Right renal cortex interstitium (tissue), 3 donors: ENCODE measurements around the gene IPP. TPM values are rescaled to one million over a fixed set of nuclear protein-coding genes. Genes with fewer than 3 reads are reported as not detected.
"Not testable (repeated sequence)": the region's sequence is repeated elsewhere in the genome, so short reads cannot be mapped to it uniquely, and the experiment has no call there.

ENCODE experiments used
- DNase-seq, 3 donors: peaks; one replicate each; pipeline ENCODE4 v3.0.0-alpha.2; 2013; ENCODE audit warnings: low read depth in 3 of 3, low spot score in 2 of 3
- polyA plus RNA-seq, 3 donors: library from polyadenylated mRNA; unstranded; fragments of 120-200 nt; gene quantifications; one replicate each; pipeline ENCODE4 v1.2.1, GENCODE V29; 2013; ENCODE audit not compliant: insufficient read length in 3 of 3

IPP gene
- polyA plus RNA-seq, 3 donors, result 27.2 to 30.2 (median 29.8) TPM

- no peak for DNase-seq
These were observed 3.5 kb downstream of the IPP start for GRCh38 chr1:45746922-45747321.

- not testable (repeated sequence) for DNase-seq
These were observed 10.8 kb downstream of the IPP start for GRCh38 chr1:45739641-45740156.

- DNase-seq, result no peak
These were observed 11.3 kb downstream of the IPP start for GRCh38 chr1:45739137-45739536.

- DNase-seq, result no peak
These were observed 19.6 kb downstream of the IPP start for GRCh38 chr1:45730780-45731319.

GRCh38 chr1:45730075-45730779, 20.2 kb downstream of the IPP start:
- peak in 1 of 3 donors; percentile 18 for DNase-seq

GRCh38 chr1:45726007-45726406, 24.4 kb downstream of the IPP start:
- not testable (repeated sequence) for DNase-seq

- DNase-seq, result no peak
These were observed 27.1 kb downstream of the IPP start for GRCh38 chr1:45723248-45723930.

GRCh38 chr1:45722809-45723208, 27.6 kb downstream of the IPP start:
- no peak for DNase-seq

- DNase-seq, result no peak
These were observed 29.2 kb downstream of the IPP start for GRCh38 chr1:45721207-45721606.

GRCh38 chr1:45718289-45718688, 32.2 kb downstream of the IPP start:
- no peak for DNase-seq

GRCh38 chr1:45717386-45717785, 33.1 kb downstream of the IPP start:
- not testable (repeated sequence) for DNase-seq

GRCh38 chr1:45716700-45717099, 33.8 kb downstream of the IPP start:
- no peak for DNase-seq

GRCh38 chr1:45713711-45714110, 36.7 kb downstream of the IPP start:
- no peak for DNase-seq

GRCh38 chr1:45704637-45705036, 45.8 kb downstream of the IPP start:
- no peak for DNase-seq

GRCh38 chr1:45694823-45695222, 55.6 kb downstream of the IPP start:
- no peak for DNase-seq

- not testable (repeated sequence) for DNase-seq
These were observed 56.6 kb downstream of the IPP start for GRCh38 chr1:45693811-45694210.

GRCh38 chr1:45687754-45688740, 62.4 kb downstream of the IPP start, which contains the start of gene TMEM69:
Gene TMEM69, plus strand, starts transcription at chr1:45688181. Its CDS starts 2,888 bp downstream, at chr1:45691069.
- DNase-seq, result peak; percentile 87 to 90 (median 88)

- DNase-seq, result peak; percentile 95 to 96 (median 95)
These were observed 63.3 kb downstream of the IPP start for GRCh38 chr1:45687014-45687753.

GRCh38 chr1:45686288-45687013, 64.0 kb downstream of the IPP start, which contains the start of gene GPBP1L1:
Gene GPBP1L1, minus strand, starts transcription at chr1:45686533. Its CDS starts 27,446 bp downstream, at chr1:45659087.
- DNase-seq, result peak; percentile 91 to 93 (median 93)
